Sigmoid colon (tissue), 7 donors: Measurements from ENCODE around the gene CLMN. TPM values are rescaled to one million over a fixed set of nuclear protein-coding genes. Genes with fewer than 3 reads are reported as not detected.
A peak's percentile ranks its signal among the peaks of the same experiment; 100 is the strongest.

Source experiments
- DNase-seq: peaks from one replicate; pipeline ENCODE4 v3.0.0-alpha.2; 2019
- H3K27ac ChIP-seq, 4 donors: fragments of 200-600 bp; sonication (generic); one replicate each; pipeline ENCODE4 v1.5.1; 2016 to 2019; ENCODE audit warnings: mild to moderate bottlenecking in 1 of 4
- H3K27me3 ChIP-seq, 3 donors: fragments of 200-600 bp; sonication (generic); one replicate each; pipeline ENCODE4 v1.5.1; 2019; ENCODE audit warnings: mild to moderate bottlenecking in 1 of 3
- H3K36me3 ChIP-seq, 4 donors: fragments of 200-600 bp; sonication (generic); one replicate each; pipeline ENCODE4 v1.5.1; 2016 to 2019
- H3K4me1 ChIP-seq, 4 donors: fragments of 200-600 bp; sonication (generic); one replicate each; pipeline ENCODE4 v1.5.1; 2017 to 2019
- H3K4me3 ChIP-seq, 4 donors: fragments of 200-600 bp; sonication (generic); one replicate each; pipeline ENCODE4 v1.5.1; 2017 to 2019; ENCODE audit warnings: mild to moderate bottlenecking in 2 of 4, moderate library complexity in 1 of 4
- H3K9me3 ChIP-seq, 4 donors: fragments of 200-600 bp in 3 of 4; sonication (generic) in 3 of 4; one replicate each; pipeline versions ENCODE4 v1.5.1 to v1.6.1; 2013 to 2019
- CTCF ChIP-seq, 4 experiments: fragments of 450-650 bp in 3 of 4; fragments of 200-600 bp in 1 of 4; IDR thresholded peaks; one replicate each; pipeline ENCODE4 v1.5.1; 2016 to 2019; ENCODE audit warnings: antibody characterized with exemption in 4 of 4, mild to moderate bottlenecking in 3 of 4, moderate library complexity in 2 of 4
- EP300 ChIP-seq, 4 donors: sonication (generic); formaldehyde crosslinking; IDR thresholded peaks; one replicate each; pipeline ENCODE4 v1.6.1; 2017; ENCODE audit warnings: antibody characterized with exemption in 4 of 4
- POLR2A ChIP-seq, 2 donors: fragments of 450-650 bp; IDR thresholded peaks; one replicate each; pipeline ENCODE4 v1.6.1; 2016; ENCODE audit warnings: antibody characterized with exemption in 2 of 2, mild to moderate bottlenecking in 2 of 2, moderate library complexity in 2 of 2
- POLR2AphosphoS5 ChIP-seq, 4 donors: sonication (generic); formaldehyde crosslinking; IDR thresholded peaks; one replicate each; pipeline ENCODE4 v1.6.1; 2017; ENCODE audit warnings: antibody characterized with exemption in 4 of 4
- WGBS, 2 donors: extraction: QIAGEN DNeasy Blood & Tissue Kit; methylation state at CpG; one replicate each; pipeline ENCODE4 v1.1.7; 2013; 5-methylcytosine and 5-hydroxymethylcytosine counted together
- intact Hi-C: fragments of 100-400 bp; cut with DNase I; formaldehyde crosslinking; loops from one replicate; pipeline ENCODE4 v1.15.1; 2023
- polyA plus RNA-seq, 3 donors: library from polyadenylated mRNA; stranded (reverse); fragments of 200-250 nt; gene quantifications; one replicate each; pipeline ENCODE4 v1.2.3, GENCODE V29; 2013
- total RNA-seq, 4 donors: library from RNA; depleted of rRNA; stranded (reverse); fragments of >200 nt; gene quantifications; one replicate each; pipeline ENCODE4 v1.1.0, GENCODE V29; 2016
- donor health status: healthy with polysubstance abuse.
- donor health status: Bipolar disorder and iron deficiency.
- donor health status: healthy.

Gene CLMN
- total and polyA plus RNA-seq, 7 donors: 3.5 to 40.2 (median 9.1) TPM

- Histone ChIP-seq H3K4me3 (no peak overlapping the region), H3K36me3 (no peaks in the 10 kb centered on the region), H3K27ac (no peak overlapping the region), H3K4me1 (no peaks in the 10 kb centered on the region), H3K27me3 (no peaks in the 10 kb centered on the region), H3K9me3 (no peaks in the 10 kb centered on the region)
- no peak for TF ChIP-seq CTCF (IDR thresholded peaks at IDR 0.05)
- TF ChIP-seq POLR2A (IDR thresholded peaks at IDR 0.05): no peak
- TF ChIP-seq EP300 (IDR thresholded peaks at IDR 0.05): no peak
- TF ChIP-seq POLR2AphosphoS5 (IDR thresholded peaks at IDR 0.05): no peak
- DNase-seq: no peak
- intact Hi-C loops: no loop called here
- 81 to 82% methylated on average over 10 of the region's 10 CpGs for WGBS, 2 donors
Measured at GRCh38 chr14:95302667-95303506, 16.8 kb downstream of the CLMN start.

- H3K27ac ChIP-seq: peak overlapping the region in 1 of 4 donors; percentile 23
- no peak for DNase-seq
- no peak overlapping the region for H3K4me3 ChIP-seq
- intact Hi-C loops: no loop called here
- 89 to 91% methylated on average over 6 of the region's 6 CpGs for WGBS, 2 donors
- no peaks in the 10 kb centered on the region for H3K9me3 ChIP-seq
- no peaks in the 10 kb centered on the region for H3K4me1 ChIP-seq
- no peak for TF ChIP-seq EP300 (IDR thresholded peaks at IDR 0.05)
- TF ChIP-seq POLR2A (IDR thresholded peaks at IDR 0.05): no peak
- no peak for TF ChIP-seq POLR2AphosphoS5 (IDR thresholded peaks at IDR 0.05)
- TF ChIP-seq CTCF (IDR thresholded peaks at IDR 0.05): no peak
- H3K36me3 ChIP-seq: no peaks in the 10 kb centered on the region
- no peaks in the 10 kb centered on the region for H3K27me3 ChIP-seq
Measured at GRCh38 chr14:95301527-95302187, 18.1 kb downstream of the CLMN start.

- Histone ChIP-seq H3K4me3 (no peak overlapping the region), H3K4me1 (no peaks in the 10 kb centered on the region), H3K27me3 (no peaks in the 10 kb centered on the region), H3K9me3 (no peaks in the 10 kb centered on the region), H3K27ac (peak overlapping the region in 1 of 4 donors; percentile 23), H3K36me3 (no peaks in the 10 kb centered on the region)
- WGBS, 2 donors: 91 to 95% methylated on average over 8 of the region's 8 CpGs
- no peak for TF ChIP-seq CTCF (IDR thresholded peaks at IDR 0.05)
- no peak for TF ChIP-seq POLR2AphosphoS5 (IDR thresholded peaks at IDR 0.05)
- TF ChIP-seq POLR2A (IDR thresholded peaks at IDR 0.05): no peak
- no peak for TF ChIP-seq EP300 (IDR thresholded peaks at IDR 0.05)
- DNase-seq: no peak
- intact Hi-C loops: no loop called here
Measured at GRCh38 chr14:95300697-95301526, 18.8 kb downstream of the CLMN start.

- Histone ChIP-seq H3K4me1 (no peaks in the 10 kb centered on the region), H3K27ac (no peak overlapping the region), H3K4me3 (no peak overlapping the region), H3K36me3 (no peaks in the 10 kb centered on the region), H3K9me3 (no peaks in the 10 kb centered on the region), H3K27me3 (no peaks in the 10 kb centered on the region)
- no peak for TF ChIP-seq POLR2AphosphoS5 (IDR thresholded peaks at IDR 0.05)
- no peak for TF ChIP-seq POLR2A (IDR thresholded peaks at IDR 0.05)
- TF ChIP-seq EP300 (IDR thresholded peaks at IDR 0.05): no peak
- TF ChIP-seq CTCF (IDR thresholded peaks at IDR 0.05): no peak
- no peak for DNase-seq
- intact Hi-C loops: no loop called here
- WGBS, 2 donors: 82 to 90% methylated on average over 12 of the region's 12 CpGs
Measured at GRCh38 chr14:95300002-95300696, 19.6 kb downstream of the CLMN start.
